GM18520 (cell line): ENCODE results near the gene TMED6.

Experiments used
- ATAC-seq: cut with Tn5 transposase; IDR thresholded peaks from one replicate; pipeline ENCODE4 v1.9.1; 2021; ENCODE audit not compliant: unreplicated experiment

Gene TMED6

GRCh38 chr16:69324585-69325253 lies 26.9 kb downstream of the TMED6 start:
- no peak for ATAC-seq

- no peak for ATAC-seq
Measured at GRCh38 chr16:69324013-69324531, 27.5 kb downstream of the TMED6 start.

- no peak for ATAC-seq
Measured at GRCh38 chr16:69323415-69323814, 28.2 kb downstream of the TMED6 start.

GRCh38 chr16:69322343-69322742 lies 29.2 kb downstream of the TMED6 start:
- ATAC-seq = no peak

- no peak for ATAC-seq
Measured at GRCh38 chr16:69321080-69321479, 30.5 kb downstream of the TMED6 start.

GRCh38 chr16:69320740-69321073 lies 30.9 kb downstream of the TMED6 start:
- ATAC-seq = no peak

- no peak for ATAC-seq
Measured at GRCh38 chr16:69319826-69320739, 31.5 kb downstream of the TMED6 start.

- ATAC-seq = no peak
Measured at GRCh38 chr16:69319381-69319780, 32.2 kb downstream of the TMED6 start.

GRCh38 chr16:69318911-69319289 lies 32.7 kb downstream of the TMED6 start:
- ATAC-seq = no peak

GRCh38 chr16:69318177-69318910 lies 33.2 kb downstream of the TMED6 start:
- ATAC-seq = no peak

GRCh38 chr16:69316595-69317034 lies 35.0 kb downstream of the TMED6 start:
- no peak for ATAC-seq

- ATAC-seq = no peak
Measured at GRCh38 chr16:69315486-69316311, 35.9 kb downstream of the TMED6 start.

- no peak for ATAC-seq
Measured at GRCh38 chr16:69314534-69314933, 37.1 kb downstream of the TMED6 start.

GRCh38 chr16:69313469-69313868 lies 38.1 kb downstream of the TMED6 start:
- ATAC-seq = no peak

GRCh38 chr16:69311533-69312387 lies 39.8 kb downstream of the TMED6 start:
- peak; percentile 29 for ATAC-seq

GRCh38 chr16:69310653-69311532 lies 40.7 kb downstream of the TMED6 start, which contains the start of gene VPS4A:
TSS of gene VPS4A (plus strand) at chr16:69311350. CDS start at chr16:69311512, 162 bp downstream.
- ATAC-seq = peak; percentile 92

- ATAC-seq = no peak
Measured at GRCh38 chr16:69309316-69309715, 42.3 kb downstream of the TMED6 start.

- ATAC-seq = no peak
Measured at GRCh38 chr16:69307856-69308255, 43.7 kb downstream of the TMED6 start.

- ATAC-seq = no peak
Measured at GRCh38 chr16:69307091-69307490, 44.5 kb downstream of the TMED6 start.
